AG09319 (cell line): ENCODE results near the gene ATXN7L3.
"Not testable (repeated sequence)": the region's sequence is repeated elsewhere in the genome, so short reads cannot be mapped to it uniquely, and the experiment has no call there.

Experiments
- DNase-seq: peaks from one replicate; pipeline ENCODE4 v3.0.0-alpha.2; 2010; ENCODE audit warnings: low read depth; ENCODE audit errors: extremely low read depth
- CTCF ChIP-seq: IDR thresholded peaks from 2 replicates; pipeline ENCODE4 v1.5.1; 2011; ENCODE audit warnings: low read depth, mild to moderate bottlenecking, inconsistent platforms, low read length, moderate library complexity

ATXN7L3 gene

DNA sequence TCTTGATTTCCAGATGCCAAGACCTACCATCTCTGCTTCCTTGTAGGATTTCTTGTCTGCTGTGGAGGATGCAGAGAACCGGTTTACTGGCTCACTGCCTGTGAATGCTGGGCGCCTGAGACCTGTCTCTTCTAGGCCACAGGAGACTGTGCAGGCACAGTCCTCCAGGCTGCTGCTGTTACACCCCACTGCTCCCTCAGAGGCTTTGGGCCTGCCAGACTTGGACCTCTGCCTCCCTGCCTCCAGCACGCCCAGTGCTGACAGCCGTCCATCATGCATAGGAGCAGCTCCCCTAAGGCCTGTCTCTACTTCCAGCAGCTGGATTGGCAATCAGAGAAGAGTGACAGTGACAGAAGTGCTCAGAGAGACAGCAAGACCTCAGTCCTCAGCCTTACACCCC is 51.9 kb downstream of the ATXN7L3 start:
- no peak for DNase-seq
- no peak for TF ChIP-seq CTCF

DNA sequence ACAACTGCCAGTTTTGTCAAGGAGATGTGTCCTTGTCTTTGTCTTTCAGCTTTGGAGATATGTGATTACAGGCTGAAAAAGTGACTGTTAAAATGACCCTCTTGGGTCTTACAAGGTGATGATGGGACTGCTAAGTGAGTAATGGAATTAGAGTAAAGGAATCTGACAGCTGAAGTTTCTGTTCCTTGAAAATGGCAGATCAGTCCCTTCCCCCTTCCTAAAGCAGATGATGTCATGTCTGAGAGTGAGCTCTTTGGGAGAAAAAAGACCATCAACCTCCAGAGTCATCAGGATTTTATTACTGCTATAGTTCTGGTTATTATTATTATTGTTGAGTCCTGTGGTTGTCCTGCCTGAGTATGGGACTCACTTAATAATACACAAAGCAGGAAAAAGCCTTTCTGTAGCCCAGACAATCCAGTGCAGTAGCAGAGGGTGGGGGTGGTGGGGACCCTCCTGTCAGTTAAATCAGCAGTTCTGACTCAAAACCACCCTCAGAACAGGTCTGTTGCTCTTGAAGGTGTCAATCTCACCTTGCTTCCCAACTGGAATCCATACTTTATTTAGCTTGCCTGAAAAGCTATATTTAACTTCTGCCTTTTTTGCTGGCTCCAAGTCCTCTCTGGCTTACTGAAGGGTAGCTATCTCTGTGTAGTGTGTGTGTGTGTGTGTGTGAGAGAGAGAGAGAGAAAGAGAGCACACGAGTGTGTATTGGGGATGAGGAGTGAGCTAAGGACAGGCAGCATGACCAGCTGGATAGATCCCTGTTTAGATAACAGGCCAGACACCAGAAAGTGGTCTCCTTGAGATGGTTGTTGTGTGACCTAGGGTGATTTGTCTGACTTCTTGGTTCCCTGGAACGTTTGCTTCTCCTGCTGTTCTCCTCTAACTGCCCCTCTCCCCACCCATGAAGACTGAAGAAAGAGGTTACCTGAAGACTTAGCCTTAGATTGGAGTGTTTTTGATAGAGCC is 53.0 kb downstream of the ATXN7L3 start:
- TF ChIP-seq CTCF, result no peak
- DNase-seq, result no peak

- TF ChIP-seq CTCF, result no peak
- DNase-seq, result no peak
These were observed 54.5 kb downstream of the ATXN7L3 start for GRCh38 chr17:44144966-44145739.

GRCh38 chr17:44143921-44144320 is 55.8 kb downstream of the ATXN7L3 start:
- DNase-seq, result not testable (repeated sequence)
